G401.6 (cell line): ENCODE data around the gene PHKG2.
"Not testable (repeated sequence)": the region's sequence is repeated elsewhere in the genome, so short reads cannot be mapped to it uniquely, and the experiment has no call there.

Experiments used
- FAIRE-seq: peaks from 2 replicates; lab custom pipeline; 2012; peaks lifted over from hg19 to GRCh38; lab: Jason Lieb, UNC

PHKG2 gene, protein sequence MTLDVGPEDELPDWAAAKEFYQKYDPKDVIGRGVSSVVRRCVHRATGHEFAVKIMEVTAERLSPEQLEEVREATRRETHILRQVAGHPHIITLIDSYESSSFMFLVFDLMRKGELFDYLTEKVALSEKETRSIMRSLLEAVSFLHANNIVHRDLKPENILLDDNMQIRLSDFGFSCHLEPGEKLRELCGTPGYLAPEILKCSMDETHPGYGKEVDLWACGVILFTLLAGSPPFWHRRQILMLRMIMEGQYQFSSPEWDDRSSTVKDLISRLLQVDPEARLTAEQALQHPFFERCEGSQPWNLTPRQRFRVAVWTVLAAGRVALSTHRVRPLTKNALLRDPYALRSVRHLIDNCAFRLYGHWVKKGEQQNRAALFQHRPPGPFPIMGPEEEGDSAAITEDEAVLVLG

DNA sequence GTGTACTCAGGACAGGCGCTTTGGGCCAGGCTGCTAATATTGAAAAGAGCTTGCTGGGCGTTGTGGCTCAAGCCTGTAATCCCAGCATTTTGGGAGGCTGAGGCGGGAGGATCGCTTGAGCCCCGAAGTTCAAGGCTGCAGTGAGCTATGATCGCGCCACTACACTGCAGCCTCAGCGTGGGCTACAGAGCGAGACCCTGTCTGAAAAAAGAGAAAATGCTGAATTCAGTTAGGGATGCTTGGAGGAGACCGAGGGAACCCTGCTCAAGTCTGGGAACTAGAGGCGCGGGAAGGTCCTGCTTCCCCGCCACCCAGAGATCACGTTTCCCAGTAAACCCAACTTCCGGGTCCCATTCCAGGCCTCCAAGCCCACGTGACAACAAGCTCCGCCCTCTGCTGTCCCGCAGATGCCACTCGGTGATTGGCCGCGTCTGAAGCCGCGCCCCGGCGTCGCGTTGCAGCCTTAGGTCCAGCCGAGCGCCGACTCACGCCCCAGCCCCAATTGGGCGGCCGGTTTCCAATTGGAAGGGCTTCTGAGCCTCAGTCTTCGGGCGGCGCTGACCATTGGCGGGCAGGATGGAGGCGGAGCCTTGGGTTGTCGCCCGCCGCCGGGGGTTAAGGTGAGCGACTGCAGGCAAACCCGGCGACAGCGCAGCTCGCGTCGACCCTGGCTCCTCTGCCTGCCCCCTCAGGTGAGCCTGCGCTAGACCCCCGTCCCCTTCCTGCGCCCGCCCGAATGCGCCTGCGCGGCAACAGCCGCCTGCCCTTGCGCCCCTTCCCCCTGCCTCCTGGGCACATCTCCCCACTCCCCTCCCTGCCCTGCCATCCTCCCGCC is at the start of gene PHKG2:
Gene PHKG2 (plus strand): TSS at position 627 of the 835 bp plus-strand sequence. CDS start 396 bp downstream, outside the sequence.
- FAIRE-seq: peak; percentile 99

- no peak for FAIRE-seq
These were observed 49.2 kb upstream of the PHKG2 start, which contains the start of gene SRCAP for GRCh38 chr16:30698816-30699614. SRCAP (plus strand) TSS chr16:30699171; CDS start chr16:30700825, 1,654 bp downstream.

DNA sequence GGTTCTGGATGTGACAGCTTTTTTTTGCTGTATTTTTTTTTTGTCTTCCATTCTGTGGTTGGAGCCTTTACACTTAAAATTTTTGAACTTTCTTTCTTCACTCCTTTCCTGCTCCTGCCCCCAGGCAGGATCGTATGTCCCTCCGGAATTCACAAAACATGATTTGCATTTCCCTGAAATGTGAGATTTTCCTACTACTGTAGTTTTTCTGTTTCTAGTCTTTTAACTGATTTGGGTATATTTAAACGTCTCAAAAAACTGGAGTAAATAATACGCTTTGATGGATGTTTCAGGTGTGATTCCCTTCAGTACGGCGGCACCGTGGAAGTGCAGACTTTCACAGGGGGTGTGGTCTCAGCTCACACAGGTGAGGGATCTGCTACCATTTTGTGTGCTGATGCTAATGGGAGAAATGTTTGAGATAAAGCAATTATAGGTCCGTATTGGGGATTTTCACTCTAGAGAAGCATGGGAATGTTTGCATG is 48.6 kb upstream of the PHKG2 start:
- no peak for FAIRE-seq

DNA sequence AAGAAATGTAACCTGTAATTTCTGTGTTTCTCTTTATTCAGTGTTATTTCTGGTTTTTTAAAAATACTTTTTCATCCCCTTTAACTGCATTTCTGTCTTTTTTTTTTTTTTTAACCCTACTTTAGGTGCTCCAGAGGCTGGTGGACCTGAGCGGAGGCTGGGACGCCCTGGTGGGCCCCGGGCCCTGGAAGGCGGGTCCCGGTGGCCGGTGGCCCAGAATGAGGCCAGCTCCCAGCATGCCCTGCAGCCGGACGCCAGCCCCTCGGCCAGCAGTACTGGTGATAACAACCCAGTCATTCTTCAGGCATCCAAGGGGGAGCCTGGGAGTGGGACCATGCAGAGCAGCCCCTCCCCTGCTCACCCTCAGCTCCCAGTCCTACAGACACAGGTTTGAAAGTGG is 47.7 kb upstream of the PHKG2 start:
- no peak for FAIRE-seq

- no peak for FAIRE-seq
These were observed 47.3 kb upstream of the PHKG2 start for GRCh38 chr16:30700971-30701370.

DNA sequence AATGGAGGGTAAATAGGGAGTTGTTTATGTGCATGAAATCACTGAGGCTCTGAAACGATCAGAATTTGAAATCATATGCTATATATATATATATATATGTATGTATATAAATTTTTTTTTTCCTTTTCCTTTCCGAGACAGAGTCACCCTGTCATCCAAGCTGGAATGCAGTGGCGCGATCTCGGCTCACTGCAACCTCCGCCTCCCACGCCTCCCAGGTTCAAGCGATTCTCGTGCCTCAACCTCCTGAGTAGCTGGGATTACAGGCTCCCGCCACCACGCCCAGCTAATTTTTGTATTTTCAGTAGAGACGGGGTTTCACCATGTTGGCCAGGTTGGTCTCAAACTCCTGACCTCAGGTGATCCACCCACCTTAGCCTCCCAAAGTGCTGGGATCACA is 45.2 kb upstream of the PHKG2 start:
- FAIRE-seq: not testable (repeated sequence)

DNA sequence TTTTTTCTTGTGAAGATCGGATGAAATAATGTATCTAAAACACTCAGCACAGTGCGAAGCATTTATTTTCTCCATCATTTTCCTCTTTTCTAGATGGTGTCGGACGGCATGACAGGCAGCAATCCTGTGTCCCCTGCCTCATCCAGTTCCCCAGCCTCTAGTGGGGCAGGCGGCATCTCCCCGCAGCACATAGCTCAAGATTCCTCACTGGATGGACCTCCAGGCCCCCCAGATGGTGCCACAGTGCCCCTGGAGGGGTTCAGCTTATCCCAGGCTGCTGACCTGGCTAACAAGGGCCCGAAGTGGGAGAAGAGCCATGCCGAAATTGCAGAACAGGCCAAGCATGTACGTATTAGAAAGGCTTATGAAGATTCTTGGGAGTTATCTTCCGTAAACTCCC is 44.3 kb upstream of the PHKG2 start:
- FAIRE-seq: no peak

GRCh38 chr16:30706046-30706445 is 42.2 kb upstream of the PHKG2 start:
- FAIRE-seq: no peak

DNA sequence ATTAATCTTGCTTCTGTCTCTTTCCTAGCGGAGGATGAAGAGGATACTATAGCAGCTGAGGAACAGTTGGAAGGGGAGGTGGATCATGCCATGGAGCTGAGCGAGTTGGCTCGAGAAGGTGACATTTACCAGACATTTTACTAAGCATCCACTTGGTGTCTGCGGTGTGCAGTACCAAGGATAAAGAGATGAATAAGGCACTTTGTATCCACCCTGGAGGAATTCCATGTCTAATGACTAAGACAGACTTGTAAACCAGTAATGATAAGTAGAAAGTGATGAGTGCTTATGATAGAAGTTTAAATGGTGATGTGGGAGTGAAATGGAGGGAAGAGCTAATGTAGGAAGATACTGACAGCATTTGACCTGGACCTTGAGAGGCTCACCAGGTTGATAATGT is 37.3 kb upstream of the PHKG2 start:
- no peak for FAIRE-seq

DNA sequence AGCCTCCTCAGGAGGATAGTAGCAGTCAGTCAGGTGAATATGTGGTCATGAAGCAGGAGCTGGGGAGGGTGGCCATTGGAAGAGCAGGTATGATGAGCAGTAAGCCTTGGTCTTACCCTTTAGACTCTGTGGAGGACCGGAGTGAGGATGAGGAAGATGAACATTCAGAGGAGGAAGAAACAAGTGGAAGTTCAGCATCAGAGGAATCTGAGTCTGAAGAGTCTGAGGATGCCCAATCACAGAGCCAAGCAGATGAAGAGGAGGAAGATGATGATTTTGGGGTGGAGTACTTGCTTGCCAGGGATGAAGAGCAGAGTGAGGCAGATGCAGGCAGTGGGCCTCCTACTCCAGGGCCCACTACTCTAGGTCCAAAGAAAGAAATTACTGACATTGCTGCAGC is 36.5 kb upstream of the PHKG2 start:
- no peak for FAIRE-seq

- no peak for FAIRE-seq
These were observed 32.3 kb upstream of the PHKG2 start for GRCh38 chr16:30715750-30716445.

GRCh38 chr16:30720086-30720485 is 28.1 kb upstream of the PHKG2 start:
- no peak for FAIRE-seq

DNA sequence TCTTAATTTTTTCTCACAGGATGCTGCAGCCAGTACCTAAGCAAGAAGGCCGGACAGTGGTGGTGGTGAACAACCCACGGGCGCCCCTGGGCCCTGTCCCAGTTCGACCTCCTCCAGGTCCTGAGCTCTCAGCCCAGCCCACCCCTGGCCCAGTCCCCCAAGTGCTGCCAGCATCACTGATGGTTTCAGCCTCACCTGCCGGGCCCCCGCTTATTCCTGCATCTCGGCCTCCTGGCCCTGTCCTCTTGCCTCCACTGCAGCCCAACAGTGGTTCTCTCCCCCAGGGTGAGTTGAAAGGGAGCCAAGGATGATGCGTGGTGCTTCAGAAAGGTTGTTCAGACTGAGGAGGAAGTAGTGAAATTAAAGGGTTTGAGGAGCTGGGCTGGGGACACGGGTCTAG is 27.5 kb upstream of the PHKG2 start:
- FAIRE-seq: no peak

DNA sequence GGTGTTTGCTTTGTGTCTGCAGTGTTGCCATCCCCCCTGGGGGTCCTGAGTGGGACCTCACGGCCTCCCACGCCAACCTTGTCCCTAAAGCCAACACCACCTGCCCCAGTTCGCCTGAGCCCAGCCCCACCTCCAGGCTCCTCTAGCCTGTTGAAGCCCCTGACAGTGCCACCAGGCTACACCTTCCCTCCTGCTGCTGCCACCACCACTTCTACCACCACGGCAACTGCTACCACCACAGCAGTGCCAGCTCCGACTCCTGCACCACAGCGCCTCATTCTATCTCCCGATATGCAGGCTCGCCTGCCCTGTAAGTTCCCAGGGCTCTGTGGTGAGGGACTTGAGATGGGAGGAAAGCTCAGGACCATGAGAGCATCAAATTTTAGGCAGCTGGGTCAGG is 27.1 kb upstream of the PHKG2 start:
- FAIRE-seq: no peak

DNA sequence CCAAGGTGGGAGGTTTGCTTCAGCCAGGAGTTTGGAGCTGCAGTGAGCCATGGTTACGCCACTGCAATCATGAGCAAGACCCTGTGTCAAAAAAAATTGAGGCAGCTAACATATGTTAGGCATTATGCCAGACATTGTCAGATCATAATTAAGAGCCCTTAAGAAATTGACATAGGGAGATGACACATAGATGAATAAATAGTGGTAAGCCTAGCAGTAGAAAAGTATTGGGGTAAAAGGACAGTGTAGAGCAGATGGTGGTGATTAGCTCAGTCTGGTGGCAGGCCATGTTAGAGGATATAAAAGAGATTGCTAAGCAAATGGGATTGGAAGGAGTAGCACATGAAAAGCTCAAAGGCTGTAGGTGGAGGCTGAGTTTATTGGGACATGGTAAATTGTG is 26.6 kb upstream of the PHKG2 start:
- FAIRE-seq: no peak

GRCh38 chr16:30722443-30722842 is 25.8 kb upstream of the PHKG2 start:
- no peak for FAIRE-seq

- no peak for FAIRE-seq
These were observed 25.3 kb upstream of the PHKG2 start for GRCh38 chr16:30722916-30723315.

DNA sequence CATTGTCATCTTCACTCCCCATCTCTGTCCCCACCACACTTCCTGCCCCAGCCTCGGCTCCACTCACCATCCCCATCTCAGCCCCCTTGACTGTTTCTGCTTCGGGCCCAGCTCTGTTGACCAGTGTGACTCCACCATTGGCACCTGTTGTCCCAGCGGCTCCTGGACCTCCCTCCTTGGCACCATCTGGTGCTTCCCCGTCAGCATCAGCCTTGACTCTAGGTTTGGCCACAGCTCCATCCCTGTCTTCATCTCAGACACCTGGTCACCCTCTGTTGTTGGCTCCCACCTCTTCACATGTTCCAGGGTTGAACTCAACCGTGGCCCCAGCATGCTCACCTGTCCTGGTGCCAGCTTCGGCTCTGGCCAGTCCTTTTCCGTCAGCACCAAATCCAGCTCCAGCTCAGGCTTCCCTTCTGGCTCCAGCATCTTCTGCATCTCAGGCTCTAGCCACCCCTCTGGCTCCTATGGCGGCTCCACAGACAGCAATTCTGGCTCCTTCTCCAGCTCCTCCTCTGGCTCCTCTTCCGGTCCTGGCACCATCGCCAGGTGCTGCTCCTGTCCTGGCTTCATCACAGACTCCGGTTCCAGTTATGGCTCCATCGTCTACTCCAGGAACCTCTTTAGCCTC is 24.4 kb upstream of the PHKG2 start:
- FAIRE-seq: no peak

DNA sequence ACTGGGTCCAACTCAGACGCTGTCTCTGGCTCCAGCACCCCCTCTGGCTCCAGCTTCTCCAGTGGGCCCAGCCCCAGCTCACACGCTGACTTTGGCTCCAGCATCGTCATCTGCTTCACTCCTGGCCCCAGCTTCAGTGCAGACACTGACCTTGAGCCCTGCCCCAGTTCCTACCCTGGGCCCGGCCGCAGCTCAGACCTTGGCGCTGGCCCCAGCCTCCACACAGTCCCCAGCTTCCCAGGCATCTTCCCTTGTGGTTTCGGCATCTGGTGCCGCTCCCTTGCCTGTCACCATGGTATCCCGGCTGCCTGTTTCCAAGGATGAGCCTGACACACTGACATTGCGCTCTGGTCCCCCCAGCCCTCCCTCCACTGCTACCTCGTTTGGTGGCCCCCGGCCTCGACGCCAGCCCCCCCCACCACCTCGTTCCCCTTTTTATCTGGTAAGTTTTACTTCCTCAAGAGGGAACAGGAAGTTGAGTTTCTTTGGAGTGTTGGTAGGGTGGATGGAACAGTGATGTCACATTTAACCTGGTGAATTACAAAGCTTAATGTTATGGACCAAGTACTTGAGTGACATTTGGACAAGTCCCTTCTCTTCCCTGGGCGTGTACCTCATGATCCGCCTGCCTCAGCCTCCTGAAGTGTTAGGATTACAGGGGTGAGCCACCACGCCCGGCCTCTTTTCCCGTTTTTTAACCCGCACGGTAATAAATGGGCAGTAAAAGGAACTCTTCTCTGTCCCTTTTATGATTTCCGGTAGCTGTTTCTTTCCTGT is 23.4 kb upstream of the PHKG2 start:
- FAIRE-seq: no peak

DNA sequence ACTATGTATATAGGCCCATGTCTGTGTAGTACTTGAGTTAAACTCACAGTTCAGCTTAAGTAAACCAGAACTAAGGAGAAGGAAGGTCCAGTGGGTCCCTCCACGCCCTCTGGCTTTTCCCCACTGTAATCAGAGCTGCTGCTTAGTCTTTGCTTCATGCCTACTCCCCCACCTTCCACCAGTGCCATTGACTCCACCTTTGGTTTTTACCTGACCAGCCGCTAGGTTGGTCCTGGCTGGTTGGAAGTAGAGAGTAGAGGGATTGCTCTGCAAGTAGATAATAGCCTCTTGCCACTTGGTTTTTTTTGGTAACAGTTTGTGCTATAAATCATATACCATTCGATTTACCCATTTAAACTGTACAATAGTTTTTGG is 22.8 kb upstream of the PHKG2 start:
- no peak for FAIRE-seq

DNA sequence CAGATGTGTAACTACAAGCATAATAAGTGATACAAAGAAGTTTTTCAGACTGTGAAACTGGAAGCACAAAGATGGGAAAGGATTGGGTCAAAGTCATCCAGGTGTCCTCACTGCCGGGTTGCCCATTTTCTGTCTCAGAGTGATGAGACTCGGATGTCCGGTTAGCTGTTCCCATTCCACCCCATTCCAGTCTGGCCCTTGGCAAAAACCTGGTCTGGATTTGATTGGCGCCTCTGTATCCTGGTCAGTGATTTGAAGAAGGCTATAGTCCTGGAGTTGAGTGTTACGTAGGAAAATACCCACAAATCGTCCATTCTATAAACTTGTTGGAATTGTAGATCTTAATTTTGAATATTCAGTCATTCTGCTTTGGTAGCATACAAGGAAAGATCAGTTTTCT is 19.9 kb upstream of the PHKG2 start:
- no peak for FAIRE-seq
